HG03571 (cell line): ENCODE data around the gene CACNG1.

Experiments used
- ATAC-seq: cut with Tn5 transposase; IDR thresholded peaks from one replicate; pipeline ENCODE4 v1.9.1; 2021; ENCODE audit not compliant: unreplicated experiment

CACNG1 gene

GRCh38 chr17:67044016-67044772, at the start of gene CACNG1:
Gene CACNG1 (plus strand): TSS chr17:67044554. CDS start chr17:67044661, 107 bp downstream.
- no peak for ATAC-seq

- no peak for ATAC-seq
Measured at GRCh38 chr17:66994930-66995535, 49.3 kb upstream of the CACNG1 start.

- no peak for ATAC-seq
Measured at GRCh38 chr17:66995944-66996343, 48.4 kb upstream of the CACNG1 start.

- no peak for ATAC-seq
Measured at GRCh38 chr17:66996926-66997325, 47.4 kb upstream of the CACNG1 start.

GRCh38 chr17:67003231-67003630, 41.1 kb upstream of the CACNG1 start:
- no peak for ATAC-seq

GRCh38 chr17:67004181-67004580, 40.2 kb upstream of the CACNG1 start:
- no peak for ATAC-seq

GRCh38 chr17:67007266-67007665, 37.1 kb upstream of the CACNG1 start:
- no peak for ATAC-seq

- no peak for ATAC-seq
Measured at GRCh38 chr17:67008101-67008500, 36.3 kb upstream of the CACNG1 start.

GRCh38 chr17:67011527-67012175, 32.7 kb upstream of the CACNG1 start:
- ATAC-seq, result no peak

GRCh38 chr17:67013891-67014290, 30.5 kb upstream of the CACNG1 start:
- no peak for ATAC-seq

GRCh38 chr17:67015001-67015400, 29.4 kb upstream of the CACNG1 start:
- no peak for ATAC-seq

GRCh38 chr17:67016039-67016762, 28.2 kb upstream of the CACNG1 start:
- no peak for ATAC-seq

- no peak for ATAC-seq
Measured at GRCh38 chr17:67017910-67018309, 26.4 kb upstream of the CACNG1 start.

- no peak for ATAC-seq
Measured at GRCh38 chr17:67018471-67019434, 25.6 kb upstream of the CACNG1 start.

GRCh38 chr17:67019809-67020208, 24.5 kb upstream of the CACNG1 start:
- ATAC-seq, result no peak

GRCh38 chr17:67020293-67020766, 24.0 kb upstream of the CACNG1 start:
- ATAC-seq, result no peak

- ATAC-seq, result no peak
Measured at GRCh38 chr17:67021196-67021595, 23.2 kb upstream of the CACNG1 start.

- no peak for ATAC-seq
Measured at GRCh38 chr17:67021743-67022450, 22.5 kb upstream of the CACNG1 start.

- ATAC-seq, result no peak
Measured at GRCh38 chr17:67022451-67022810, 21.9 kb upstream of the CACNG1 start.

- no peak for ATAC-seq
Measured at GRCh38 chr17:67024736-67025135, 19.6 kb upstream of the CACNG1 start.
